GM12892 (cell line): Measurements from ENCODE around the gene INAFM1.

ENCODE experiments used
- POLR2A ChIP-seq: IDR thresholded peaks from 2 replicates; pipeline ENCODE4 v1.6.1; 2011; ENCODE audit warnings: low read depth, low read length, control low read depth
- POLR2AphosphoS5 ChIP-seq: IDR thresholded peaks from 2 replicates; pipeline ENCODE4 v1.6.1; 2011; ENCODE audit warnings: low read depth, low read length, control low read depth
- TAF1 ChIP-seq: IDR thresholded peaks from 2 replicates; pipeline ENCODE4 v1.6.1; 2011; ENCODE audit warnings: low read depth, mild to moderate bottlenecking, control low read depth, low read length, borderline replicate concordance

DNA sequence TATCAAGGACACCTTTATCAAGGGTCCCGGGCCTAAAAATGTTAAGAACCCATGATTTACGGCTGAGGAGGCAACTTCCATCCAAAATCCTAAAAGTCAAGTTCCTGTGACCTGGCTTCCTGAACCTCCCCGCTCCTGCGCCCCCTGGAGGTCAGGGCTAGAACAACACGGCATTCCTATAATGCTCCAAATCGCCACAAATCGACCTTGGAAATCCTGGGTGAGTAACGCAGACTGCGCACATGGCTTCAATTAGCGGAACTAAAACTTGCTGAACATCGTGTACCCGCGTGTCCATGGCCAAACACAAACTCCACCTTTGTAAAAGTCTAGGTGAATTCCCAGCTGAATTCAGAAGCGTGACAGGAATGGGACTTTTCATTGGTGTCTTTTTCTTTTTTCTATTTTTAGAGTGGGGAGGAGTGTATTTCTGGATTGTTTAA lies 30.6 kb downstream of the INAFM1 start:
- no peak for TF ChIP-seq POLR2A
- no peak for TF ChIP-seq TAF1
- TF ChIP-seq POLR2AphosphoS5, result no peak
